HG03135 (cell line): ENCODE results near the gene REV1.
"Not testable (repeated sequence)": the region's sequence is repeated elsewhere in the genome, so short reads cannot be mapped to it uniquely, and the experiment has no call there.

Source experiments
- ATAC-seq: cut with Tn5 transposase; IDR thresholded peaks from one replicate; pipeline ENCODE4 v1.9.1; 2021; ENCODE audit warnings: mild to moderate bottlenecking, moderate library complexity; ENCODE audit not compliant: unreplicated experiment

REV1 gene

GRCh38 chr2:99365661-99366060, 124.2 kb downstream of the REV1 start:
- no peak for ATAC-seq

GRCh38 chr2:99356853-99357252, 133.0 kb downstream of the REV1 start:
- ATAC-seq, result no peak

- not testable (repeated sequence) for ATAC-seq
These were observed 135.0 kb downstream of the REV1 start for GRCh38 chr2:99354825-99355224.

GRCh38 chr2:99354070-99354469, 135.7 kb downstream of the REV1 start:
- no peak for ATAC-seq
